ENCODE data around the gene KCTD1.

GRCh38 chr18:26506012-26506411 lies 42.3 kb downstream of the KCTD1 start:
- TF ChIP-seq, protein P1, sequence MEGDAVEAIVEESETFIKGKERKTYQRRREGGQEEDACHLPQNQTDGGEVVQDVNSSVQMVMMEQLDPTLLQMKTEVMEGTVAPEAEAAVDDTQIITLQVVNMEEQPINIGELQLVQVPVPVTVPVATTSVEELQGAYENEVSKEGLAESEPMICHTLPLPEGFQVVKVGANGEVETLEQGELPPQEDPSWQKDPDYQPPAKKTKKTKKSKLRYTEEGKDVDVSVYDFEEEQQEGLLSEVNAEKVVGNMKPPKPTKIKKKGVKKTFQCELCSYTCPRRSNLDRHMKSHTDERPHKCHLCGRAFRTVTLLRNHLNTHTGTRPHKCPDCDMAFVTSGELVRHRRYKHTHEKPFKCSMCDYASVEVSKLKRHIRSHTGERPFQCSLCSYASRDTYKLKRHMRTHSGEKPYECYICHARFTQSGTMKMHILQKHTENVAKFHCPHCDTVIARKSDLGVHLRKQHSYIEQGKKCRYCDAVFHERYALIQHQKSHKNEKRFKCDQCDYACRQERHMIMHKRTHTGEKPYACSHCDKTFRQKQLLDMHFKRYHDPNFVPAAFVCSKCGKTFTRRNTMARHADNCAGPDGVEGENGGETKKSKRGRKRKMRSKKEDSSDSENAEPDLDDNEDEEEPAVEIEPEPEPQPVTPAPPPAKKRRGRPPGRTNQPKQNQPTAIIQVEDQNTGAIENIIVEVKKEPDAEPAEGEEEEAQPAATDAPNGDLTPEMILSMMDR (IDR thresholded peaks at IDR 0.05; ENCODE audit: low read length) = no peak
- TF ChIP-seq EZH2 (optimal IDR thresholded peaks at IDR 0.05; ENCODE audit: low read depth, low read length) = no peak

Measured in MM.1S (cell line).